Tibial nerve (tissue), 4 donors: Measurements from ENCODE around the gene IGF2R. TPM values are rescaled to one million over a fixed set of nuclear protein-coding genes. Genes with fewer than 3 reads are reported as not detected.

Source experiments
- DNase-seq, 2 donors: peaks; one replicate each; pipeline ENCODE4 v3.0.0-alpha.2; 2019; ENCODE audit warnings: low spot score in 2 of 2
- H3K27ac ChIP-seq, 4 donors: fragments of 200-600 bp; sonication (generic) in 3 of 4; one replicate each; pipeline ENCODE4 v1.5.1; 2017 to 2019; ENCODE audit warnings: mild to moderate bottlenecking in 1 of 4
- H3K27me3 ChIP-seq, 2 donors: fragments of 200-600 bp; sonication (generic) in 1 of 2; one replicate each; pipeline versions ENCODE4 v1.5.1 to v1.6.0; 2017 to 2019
- H3K36me3 ChIP-seq, 3 donors: fragments of 200-600 bp; sonication (generic); one replicate each; pipeline ENCODE4 v1.5.1; 2018 to 2019
- H3K4me1 ChIP-seq, 4 donors: fragments of 200-600 bp; sonication (generic) in 3 of 4; one replicate each; pipeline ENCODE4 v1.5.1; 2017 to 2019
- H3K4me3 ChIP-seq, 4 donors: fragments of 200-600 bp; sonication (generic) in 3 of 4; one replicate each; pipeline ENCODE4 v1.5.1; 2017 to 2019; ENCODE audit warnings: mild to moderate bottlenecking in 1 of 4, moderate library complexity in 1 of 4
- H3K9me3 ChIP-seq, 4 donors: fragments of 200-600 bp; sonication (generic) in 3 of 4; one replicate each; pipeline ENCODE4 v1.5.1; 2017 to 2019
- EP300 ChIP-seq, 2 donors: sonication (generic); formaldehyde crosslinking; IDR thresholded peaks; one replicate each; pipeline ENCODE4 v1.6.1; 2017; ENCODE audit warnings: antibody characterized with exemption in 2 of 2, mild to moderate bottlenecking in 1 of 2
- POLR2A ChIP-seq, 2 donors: fragments of 450-650 bp; IDR thresholded peaks; one replicate each; pipeline ENCODE4 v1.6.1; 2017; ENCODE audit warnings: antibody characterized with exemption in 2 of 2, mild to moderate bottlenecking in 2 of 2, moderate library complexity in 2 of 2
- WGBS, 2 donors: methylation state at CpG; one replicate each; pipeline ENCODE4 v1.1.5; 2018; 5-methylcytosine and 5-hydroxymethylcytosine counted together
- total RNA-seq, 4 donors: library from RNA; depleted of rRNA; stranded (reverse); fragments of >200 nt; gene quantifications; one replicate each; pipeline ENCODE4 v1.1.0, GENCODE V29; 2016
- TF ChIP-seq, protein P1 (sequence below), 5 experiments: fragments of 200-600 bp in 3 of 5; fragments of 450-650 bp in 2 of 5; sonication (generic) in 3 of 5; IDR thresholded peaks; one replicate each; pipeline ENCODE4 v1.5.1; 2016 to 2019; ENCODE audit warnings: antibody characterized with exemption in 5 of 5, mild to moderate bottlenecking in 3 of 5, moderate library complexity in 2 of 5

The IGF2R gene
- total RNA-seq, 4 donors from 2014 or later: 60.1 to 81.3 (median 68.5) TPM

DNA sequence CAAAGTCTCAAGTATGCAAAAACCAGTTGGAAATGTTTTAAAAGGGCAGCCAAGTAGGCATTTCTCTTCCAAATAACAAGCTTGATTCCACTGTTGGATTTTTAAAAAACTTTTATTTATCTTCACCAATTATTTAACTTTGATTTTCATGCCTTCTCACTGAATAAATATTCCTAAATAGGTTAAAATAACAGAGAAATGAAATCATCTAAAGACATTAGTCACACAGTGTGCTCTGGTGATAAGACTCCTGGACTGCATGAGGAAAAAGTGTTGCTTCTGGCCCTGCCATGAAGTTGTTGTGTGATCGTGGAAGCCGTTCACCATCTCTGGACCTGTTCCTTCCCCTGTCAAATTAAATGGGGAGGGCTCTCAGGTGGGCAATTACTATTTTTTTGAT lies 33.8 kb upstream of the IGF2R start:
- Histone ChIP-seq H3K4me1 (peaks cover 0 to 9% (median 0%) of the 10 kb centered on the region in 4 donors), H3K27ac (no peak overlapping the region), H3K27me3 (no peaks in the 10 kb centered on the region), H3K36me3 (no peaks in the 10 kb centered on the region), H3K4me3 (no peak overlapping the region), H3K9me3 (no peaks in the 10 kb centered on the region)
- TF ChIP-seq POLR2A (IDR thresholded peaks at IDR 0.05): no peak
- TF ChIP-seq EP300 (IDR thresholded peaks at IDR 0.05): no peak
- TF ChIP-seq, protein P1, sequence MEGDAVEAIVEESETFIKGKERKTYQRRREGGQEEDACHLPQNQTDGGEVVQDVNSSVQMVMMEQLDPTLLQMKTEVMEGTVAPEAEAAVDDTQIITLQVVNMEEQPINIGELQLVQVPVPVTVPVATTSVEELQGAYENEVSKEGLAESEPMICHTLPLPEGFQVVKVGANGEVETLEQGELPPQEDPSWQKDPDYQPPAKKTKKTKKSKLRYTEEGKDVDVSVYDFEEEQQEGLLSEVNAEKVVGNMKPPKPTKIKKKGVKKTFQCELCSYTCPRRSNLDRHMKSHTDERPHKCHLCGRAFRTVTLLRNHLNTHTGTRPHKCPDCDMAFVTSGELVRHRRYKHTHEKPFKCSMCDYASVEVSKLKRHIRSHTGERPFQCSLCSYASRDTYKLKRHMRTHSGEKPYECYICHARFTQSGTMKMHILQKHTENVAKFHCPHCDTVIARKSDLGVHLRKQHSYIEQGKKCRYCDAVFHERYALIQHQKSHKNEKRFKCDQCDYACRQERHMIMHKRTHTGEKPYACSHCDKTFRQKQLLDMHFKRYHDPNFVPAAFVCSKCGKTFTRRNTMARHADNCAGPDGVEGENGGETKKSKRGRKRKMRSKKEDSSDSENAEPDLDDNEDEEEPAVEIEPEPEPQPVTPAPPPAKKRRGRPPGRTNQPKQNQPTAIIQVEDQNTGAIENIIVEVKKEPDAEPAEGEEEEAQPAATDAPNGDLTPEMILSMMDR (IDR thresholded peaks at IDR 0.05): no peak
- no peak for DNase-seq
- 58 to 73% methylated on average over 2 of the region's 2 CpGs for WGBS, 2 donors

DNA sequence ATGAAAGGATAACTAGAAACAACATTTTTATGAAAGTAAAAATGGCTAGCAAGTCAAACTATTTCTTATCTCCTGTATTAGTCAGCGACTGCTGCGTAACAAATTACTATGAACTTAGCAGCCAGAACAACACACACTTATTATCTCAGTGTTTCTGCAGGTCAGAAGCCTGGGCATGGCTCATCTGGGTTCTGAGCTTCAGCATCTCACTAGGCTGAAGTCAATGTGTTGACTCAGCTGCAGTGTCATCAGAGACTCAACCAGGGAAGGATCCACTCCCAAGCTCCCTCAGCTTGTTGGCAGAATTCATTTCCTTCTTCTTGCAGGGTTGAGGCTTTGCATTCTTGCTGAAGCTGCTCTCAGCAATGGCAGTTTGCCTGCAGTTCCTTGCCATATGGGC lies 33.2 kb upstream of the IGF2R start:
- 89 to 100% methylated on average over 2 of the region's 2 CpGs for WGBS, 2 donors
- Histone ChIP-seq H3K27ac (no peak overlapping the region), H3K4me3 (no peak overlapping the region), H3K9me3 (no peaks in the 10 kb centered on the region), H3K36me3 (no peaks in the 10 kb centered on the region), H3K27me3 (no peaks in the 10 kb centered on the region), H3K4me1 (peaks cover 0 to 4% (median 0%) of the 10 kb centered on the region in 4 donors)
- TF ChIP-seq, protein P1 (IDR thresholded peaks at IDR 0.05): no peak
- TF ChIP-seq POLR2A (IDR thresholded peaks at IDR 0.05) (no peak), EP300 (IDR thresholded peaks at IDR 0.05) (no peak)
- DNase-seq: no peak

DNA sequence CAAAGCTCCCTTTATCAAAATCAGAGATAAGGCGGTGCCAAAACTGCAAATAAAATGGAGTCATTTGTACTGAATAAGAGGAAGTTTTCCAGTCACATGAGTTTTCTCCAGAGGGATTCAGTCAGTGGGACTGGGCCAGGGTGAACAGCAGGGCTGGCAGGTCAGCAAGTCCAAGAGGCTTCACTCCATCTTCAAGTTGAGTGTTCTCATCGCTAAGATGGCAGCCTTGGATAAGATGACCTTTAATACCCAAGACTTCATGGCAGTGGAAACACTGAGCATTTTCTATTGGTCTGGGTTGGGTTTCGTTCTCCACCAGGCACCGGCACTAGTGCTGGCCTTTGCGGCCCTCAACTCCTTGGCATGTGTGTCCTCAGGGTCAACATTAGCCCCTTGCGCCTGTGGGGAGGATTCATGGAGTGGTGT lies 29.3 kb upstream of the IGF2R start:
- H3K4me3 ChIP-seq: no peak overlapping the region
- H3K4me1 ChIP-seq: peaks cover 0 to 10% (median 0%) of the 10 kb centered on the region in 4 donors
- H3K27me3 ChIP-seq: no peaks in the 10 kb centered on the region
- H3K36me3 ChIP-seq: no peaks in the 10 kb centered on the region
- DNase-seq: no peak
- TF ChIP-seq POLR2A (IDR thresholded peaks at IDR 0.05) (no peak), EP300 (IDR thresholded peaks at IDR 0.05) (no peak)
- TF ChIP-seq, protein P1 (IDR thresholded peaks at IDR 0.05): no peak
- 75 to 80% methylated on average over 6 of the region's 6 CpGs for WGBS, 2 donors
- H3K9me3 ChIP-seq: peaks cover 0 to 11% (median 3%) of the 10 kb centered on the region in 4 donors
- H3K27ac ChIP-seq: no peak overlapping the region

DNA sequence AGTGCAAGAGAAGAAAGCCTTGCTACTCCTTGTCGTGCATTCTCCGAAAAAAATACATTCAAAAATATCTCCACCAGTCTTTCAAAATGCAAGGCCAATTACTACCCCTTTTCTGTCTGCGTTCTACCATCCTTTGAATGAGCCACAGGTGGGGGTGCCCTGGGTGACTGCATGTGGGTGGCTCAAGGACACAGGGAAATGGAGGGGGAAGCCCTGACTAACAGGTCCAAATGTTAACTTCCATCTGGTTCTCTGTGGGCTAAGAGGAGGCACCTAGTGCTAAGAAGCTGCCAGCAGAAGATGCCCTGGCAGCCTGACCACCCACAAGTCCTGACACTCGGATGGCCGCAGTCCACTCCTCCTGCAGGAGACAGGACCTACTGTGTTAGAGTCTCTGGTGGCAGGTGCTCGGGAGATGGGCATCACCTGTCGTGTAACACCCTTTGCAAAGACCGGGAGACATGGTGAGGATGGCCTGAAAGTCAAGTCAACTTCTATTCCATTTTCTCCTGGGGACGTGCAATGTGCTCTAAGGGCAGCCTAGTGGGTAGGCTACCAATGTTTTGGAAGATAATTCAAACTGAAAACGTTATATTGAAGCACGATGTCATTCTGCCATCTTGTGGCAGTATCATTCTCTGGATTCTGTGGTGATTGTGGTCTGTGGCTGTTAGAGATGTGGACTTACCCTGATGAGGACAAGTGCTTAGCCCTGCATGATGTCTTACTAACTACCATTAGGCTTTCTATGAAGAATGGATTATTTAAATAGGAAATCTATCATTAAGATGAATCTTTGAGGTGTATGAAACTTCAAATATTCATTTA lies 27.4 kb upstream of the IGF2R start:
- Histone ChIP-seq H3K27ac (peak overlapping the region in 1 of 4 donors; percentile 75), H3K9me3 (peaks cover 0 to 16% (median 3%) of the 10 kb centered on the region in 4 donors), H3K4me3 (no peak overlapping the region), H3K36me3 (no peaks in the 10 kb centered on the region), H3K4me1 (peaks cover 0 to 10% (median 0%) of the 10 kb centered on the region in 4 donors), H3K27me3 (no peaks in the 10 kb centered on the region)
- TF ChIP-seq EP300 (IDR thresholded peaks at IDR 0.05) (peak in 1 of 2 donors; percentile 16), POLR2A (IDR thresholded peaks at IDR 0.05) (no peak)
- TF ChIP-seq, protein P1 (IDR thresholded peaks at IDR 0.05): peak; percentile 14 to 36 (median 26)
- DNase-seq: no peak
- 70 to 72% methylated on average over 10 to 11 of the region's 11 CpGs for WGBS, 2 donors

DNA sequence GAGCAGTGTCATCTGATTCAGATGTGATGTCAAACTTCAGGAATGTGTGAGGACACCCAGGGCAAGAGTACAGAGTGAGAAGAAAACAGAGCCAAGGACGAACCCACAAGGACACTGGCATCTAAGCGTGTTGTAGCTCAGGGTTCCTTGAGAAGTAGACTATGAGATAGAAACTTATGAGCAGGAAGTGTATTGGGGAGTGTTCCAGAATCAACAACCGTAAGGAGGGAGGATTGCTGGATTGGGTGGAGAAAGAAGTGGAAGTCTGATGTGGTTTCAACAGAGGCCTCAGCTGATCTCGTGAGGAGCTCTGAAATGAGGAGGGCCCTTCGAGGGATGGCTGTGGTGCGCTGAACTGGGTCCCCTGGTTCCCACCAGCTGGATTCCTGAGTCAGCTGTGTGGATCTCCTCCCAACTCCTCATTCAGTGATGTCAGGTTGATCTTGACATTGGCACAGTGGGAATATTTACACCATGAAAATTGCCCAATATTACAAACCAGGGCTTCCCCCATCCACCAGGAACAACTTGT lies 25.7 kb upstream of the IGF2R start:
- peak in 1 of 2 donors; percentile 57 for DNase-seq
- no peak for TF ChIP-seq POLR2A (IDR thresholded peaks at IDR 0.05)
- TF ChIP-seq EP300 (IDR thresholded peaks at IDR 0.05): peak in 1 of 2 donors; percentile 74
- H3K27ac ChIP-seq: peak overlapping the region in 3 of 4 donors; percentile 3 to 75 (median 58)
- 39 to 52% methylated on average over 6 of the region's 6 CpGs for WGBS, 2 donors
- H3K4me1 ChIP-seq: peaks cover 0 to 10% (median 0%) of the 10 kb centered on the region in 4 donors
- no peak overlapping the region for H3K4me3 ChIP-seq
- H3K9me3 ChIP-seq: peaks cover 0 to 16% (median 3%) of the 10 kb centered on the region in 4 donors
- no peaks in the 10 kb centered on the region for H3K36me3 ChIP-seq
- H3K27me3 ChIP-seq: no peaks in the 10 kb centered on the region
